Measurements from ENCODE around the gene CFAP97D2. TPM values are rescaled to one million over a fixed set of nuclear protein-coding genes. Genes with fewer than 3 reads are reported as not detected.
A peak's percentile ranks its signal among the peaks of the same experiment; 100 is the strongest.

CFAP97D2 gene
- total RNA-seq, 2 donors from 2014 or later, result not detected

DNA sequence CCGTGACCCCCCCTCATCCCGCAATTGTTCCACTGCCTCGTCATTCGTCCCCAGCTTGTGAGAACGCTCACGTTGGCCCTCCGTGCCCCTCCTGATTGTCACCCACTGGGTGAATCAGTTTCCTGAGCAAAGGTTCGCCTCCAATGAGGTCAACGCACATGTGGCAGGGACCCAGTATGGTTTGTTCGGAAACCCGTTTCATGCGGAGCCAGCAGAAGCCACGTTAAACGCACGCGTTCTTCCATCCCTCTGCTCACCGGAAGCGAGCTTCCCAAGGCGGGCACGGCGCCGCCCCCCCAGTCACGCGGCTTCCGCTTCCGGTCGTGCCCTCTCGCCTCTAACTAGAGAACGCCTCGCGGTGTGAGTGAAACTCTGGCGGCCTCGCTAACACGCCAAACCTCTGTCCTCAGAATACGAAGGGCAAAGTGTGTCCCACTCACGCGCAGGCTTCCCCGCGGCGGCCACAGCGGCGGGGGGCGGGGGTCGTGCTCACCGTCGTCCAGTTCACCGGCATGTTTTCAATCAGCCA is 18.0 kb upstream of the CFAP97D2 start:
- Histone ChIP-seq H3K27me3 (no peaks in the 10 kb centered on the region), H3K4me3 (no peak overlapping the region), H3K9me3 (no peaks in the 10 kb centered on the region), H3K36me3 (no peaks in the 10 kb centered on the region), H3K4me1 (peaks cover 0 to 5% of the 10 kb centered on the region in 2 donors), H3K27ac (no peak overlapping the region)
- no peak for DNase-seq (ENCODE audit: low spot score)
- TF ChIP-seq, protein P1, sequence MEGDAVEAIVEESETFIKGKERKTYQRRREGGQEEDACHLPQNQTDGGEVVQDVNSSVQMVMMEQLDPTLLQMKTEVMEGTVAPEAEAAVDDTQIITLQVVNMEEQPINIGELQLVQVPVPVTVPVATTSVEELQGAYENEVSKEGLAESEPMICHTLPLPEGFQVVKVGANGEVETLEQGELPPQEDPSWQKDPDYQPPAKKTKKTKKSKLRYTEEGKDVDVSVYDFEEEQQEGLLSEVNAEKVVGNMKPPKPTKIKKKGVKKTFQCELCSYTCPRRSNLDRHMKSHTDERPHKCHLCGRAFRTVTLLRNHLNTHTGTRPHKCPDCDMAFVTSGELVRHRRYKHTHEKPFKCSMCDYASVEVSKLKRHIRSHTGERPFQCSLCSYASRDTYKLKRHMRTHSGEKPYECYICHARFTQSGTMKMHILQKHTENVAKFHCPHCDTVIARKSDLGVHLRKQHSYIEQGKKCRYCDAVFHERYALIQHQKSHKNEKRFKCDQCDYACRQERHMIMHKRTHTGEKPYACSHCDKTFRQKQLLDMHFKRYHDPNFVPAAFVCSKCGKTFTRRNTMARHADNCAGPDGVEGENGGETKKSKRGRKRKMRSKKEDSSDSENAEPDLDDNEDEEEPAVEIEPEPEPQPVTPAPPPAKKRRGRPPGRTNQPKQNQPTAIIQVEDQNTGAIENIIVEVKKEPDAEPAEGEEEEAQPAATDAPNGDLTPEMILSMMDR (IDR thresholded peaks at IDR 0.05), result no peak

GRCh38 chr13:114161644-114162532 is 17.2 kb upstream of the CFAP97D2 start:
- H3K4me3 ChIP-seq, result peak overlapping the region in 1 of 2 donors; percentile 8
- no peak for DNase-seq (ENCODE audit: low spot score)

DNA sequence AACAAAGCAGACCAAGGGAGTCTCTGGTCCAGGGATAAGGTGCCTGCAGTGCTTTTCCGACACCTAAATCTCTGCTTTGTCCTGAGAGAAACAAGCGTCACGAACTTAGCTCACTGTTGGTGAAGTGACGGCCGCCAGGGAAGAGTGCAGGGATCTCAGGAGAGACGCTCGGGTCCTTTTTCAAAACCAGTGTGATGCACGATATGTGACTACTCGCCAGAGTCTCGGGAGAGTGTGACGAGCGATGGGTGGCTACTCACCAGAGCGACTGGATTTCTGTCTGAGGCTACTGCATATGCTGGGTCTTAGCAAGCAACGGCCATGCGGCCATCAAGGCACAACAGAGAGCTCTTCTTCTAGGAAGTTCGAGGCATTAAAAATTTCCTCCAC is 16.5 kb upstream of the CFAP97D2 start:
- H3K27ac ChIP-seq, result no peak overlapping the region

More at GRCh38 chr13:114161644-114162532, 17.2 kb upstream of the CFAP97D2 start:
- TF ChIP-seq, protein P1 (IDR thresholded peaks at IDR 0.05), result no peak
- Histone ChIP-seq H3K9me3 (no peaks in the 10 kb centered on the region), H3K27me3 (no peaks in the 10 kb centered on the region), H3K36me3 (no peaks in the 10 kb centered on the region), H3K4me1 (peaks cover 0 to 13% of the 10 kb centered on the region in 2 donors), H3K27ac (no peak overlapping the region)

GRCh38 chr13:114164053-114164452 is 15.0 kb upstream of the CFAP97D2 start:
- Histone ChIP-seq H3K27me3 (no peaks in the 10 kb centered on the region), H3K4me1 (peaks cover 0 to 16% of the 10 kb centered on the region in 2 donors), H3K4me3 (no peak overlapping the region), H3K27ac (no peak overlapping the region), H3K36me3 (no peaks in the 10 kb centered on the region), H3K9me3 (no peaks in the 10 kb centered on the region)
- TF ChIP-seq, protein P1 (IDR thresholded peaks at IDR 0.05), result no peak
- no peak for DNase-seq (ENCODE audit: low spot score)

More for the DNA sequence above, 16.5 kb upstream of the CFAP97D2 start:
- H3K36me3 ChIP-seq, result no peaks in the 10 kb centered on the region
- H3K9me3 ChIP-seq, result no peaks in the 10 kb centered on the region
- no peak for DNase-seq (ENCODE audit: low spot score)
- TF ChIP-seq, protein P1 (IDR thresholded peaks at IDR 0.05), result no peak
- no peaks in the 10 kb centered on the region for H3K27me3 ChIP-seq
- H3K4me1 ChIP-seq, result peaks cover 0 to 16% of the 10 kb centered on the region in 2 donors
- H3K4me3 ChIP-seq, result no peak overlapping the region

DNA sequence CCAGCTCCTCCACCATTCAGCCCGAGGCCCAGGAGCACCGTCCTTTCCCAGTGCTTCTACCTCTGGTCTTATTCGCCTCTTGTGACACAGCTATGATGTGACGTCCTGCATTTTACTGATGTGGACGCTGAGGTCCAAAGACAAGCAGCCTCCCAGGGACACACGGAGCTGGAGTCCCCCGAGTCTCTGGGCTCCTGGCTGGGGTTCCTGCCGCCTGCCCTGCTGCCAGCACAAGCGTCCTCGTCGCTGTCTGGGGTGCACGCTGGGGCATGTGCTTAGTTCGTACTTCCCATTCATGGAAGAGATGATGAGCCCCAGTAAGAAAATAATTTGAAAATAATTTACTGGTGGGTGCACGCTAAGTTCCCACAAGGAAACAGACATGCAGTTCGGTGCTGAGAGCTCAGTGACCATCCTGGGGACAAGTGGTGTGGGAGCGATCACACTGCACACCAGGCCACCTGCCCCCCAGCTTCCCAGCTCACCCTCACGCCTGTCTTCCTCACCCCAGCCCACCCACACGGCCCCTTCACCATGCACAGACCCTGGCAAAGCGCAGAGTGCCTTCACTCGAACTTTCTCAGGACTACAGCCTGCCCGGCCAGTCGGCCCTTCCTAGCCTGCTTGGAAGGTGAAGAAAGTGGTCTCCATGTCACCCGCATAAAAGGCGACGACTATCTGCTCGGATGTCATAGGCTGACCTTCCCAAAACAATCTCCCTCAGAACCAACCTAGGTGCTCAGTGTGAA is 14.2 kb upstream of the CFAP97D2 start:
- Histone ChIP-seq H3K9me3 (no peaks in the 10 kb centered on the region), H3K4me1 (peaks cover 0 to 16% of the 10 kb centered on the region in 2 donors), H3K4me3 (no peak overlapping the region), H3K36me3 (no peaks in the 10 kb centered on the region), H3K27me3 (no peaks in the 10 kb centered on the region), H3K27ac (no peak overlapping the region)
- no peak for DNase-seq (ENCODE audit: low spot score)
- TF ChIP-seq, protein P1 (IDR thresholded peaks at IDR 0.05), result no peak

All from right atrium auricular region (tissue), 2 donors.